Cardiac fibroblast (primary cell): ENCODE measurements around the gene KRTAP12-2.

Experiments used
- DNase-seq, 2 donors: peaks; one replicate each; pipeline versions ENCODE4 v3.0.0 to v3.0.0-alpha.2; 2010; ENCODE audit warnings: low read depth in 2 of 2
- H3K4me3 ChIP-seq, 2 donors: replicated peaks in 1 of 2; 1 replicate in 1 of 2; 2 replicates in 1 of 2; pipeline ENCODE4 v1.5.1; 2011; ENCODE audit warnings: low read depth in 2 of 2, low read length in 2 of 2, mild to moderate bottlenecking in 2 of 2, moderate library complexity in 1 of 2
- TF ChIP-seq, protein P1 (sequence below): IDR thresholded peaks from one replicate; pipeline ENCODE4 v1.5.1; 2011; ENCODE audit warnings: low read depth, mild to moderate bottlenecking, low read length, inconsistent platforms

The KRTAP12-2 gene

DNA sequence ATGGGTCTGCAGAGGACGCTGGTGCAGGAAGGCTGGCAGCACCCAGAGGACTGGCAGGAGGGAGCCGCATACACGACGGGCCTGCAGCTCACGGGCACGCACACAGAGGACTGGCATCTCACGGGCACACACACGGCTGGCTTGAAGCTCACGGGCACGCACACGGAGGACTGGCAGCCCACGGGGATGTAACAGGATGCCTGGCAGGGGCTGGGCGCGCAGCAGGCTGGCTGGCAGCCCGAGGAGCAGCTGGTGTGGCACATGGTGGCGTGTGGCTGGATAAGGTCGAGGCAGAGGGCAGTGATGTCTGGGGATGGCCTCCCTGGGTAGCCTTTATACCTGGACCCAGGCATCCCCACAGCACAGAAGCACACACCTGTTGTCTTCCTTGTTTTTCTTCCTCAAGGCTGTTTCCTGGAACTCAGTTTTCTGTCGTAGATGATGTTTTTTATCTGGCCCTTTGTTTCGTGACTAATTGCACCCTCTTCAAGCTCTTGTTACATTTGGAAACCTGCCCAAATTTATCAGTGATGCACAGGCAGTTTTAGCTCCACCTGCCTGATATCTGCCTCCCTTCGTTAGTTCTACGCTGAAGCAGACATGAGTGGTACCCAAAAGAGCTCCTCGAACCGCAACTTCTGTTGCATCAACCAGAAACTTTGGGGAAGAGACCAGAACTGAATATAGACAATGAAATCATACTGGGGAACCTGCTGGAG, 15.3 kb upstream of the KRTAP12-2 start, which contains the start of gene KRTAP12-1:
Gene KRTAP12-1 (minus strand): TSS at position 303 of the 719 bp plus-strand sequence. CDS start 40 bp downstream, at position 263.
- no peak for DNase-seq
- no peak within 1 kb of the TSS for H3K4me3 ChIP-seq
- TF ChIP-seq, protein P1, sequence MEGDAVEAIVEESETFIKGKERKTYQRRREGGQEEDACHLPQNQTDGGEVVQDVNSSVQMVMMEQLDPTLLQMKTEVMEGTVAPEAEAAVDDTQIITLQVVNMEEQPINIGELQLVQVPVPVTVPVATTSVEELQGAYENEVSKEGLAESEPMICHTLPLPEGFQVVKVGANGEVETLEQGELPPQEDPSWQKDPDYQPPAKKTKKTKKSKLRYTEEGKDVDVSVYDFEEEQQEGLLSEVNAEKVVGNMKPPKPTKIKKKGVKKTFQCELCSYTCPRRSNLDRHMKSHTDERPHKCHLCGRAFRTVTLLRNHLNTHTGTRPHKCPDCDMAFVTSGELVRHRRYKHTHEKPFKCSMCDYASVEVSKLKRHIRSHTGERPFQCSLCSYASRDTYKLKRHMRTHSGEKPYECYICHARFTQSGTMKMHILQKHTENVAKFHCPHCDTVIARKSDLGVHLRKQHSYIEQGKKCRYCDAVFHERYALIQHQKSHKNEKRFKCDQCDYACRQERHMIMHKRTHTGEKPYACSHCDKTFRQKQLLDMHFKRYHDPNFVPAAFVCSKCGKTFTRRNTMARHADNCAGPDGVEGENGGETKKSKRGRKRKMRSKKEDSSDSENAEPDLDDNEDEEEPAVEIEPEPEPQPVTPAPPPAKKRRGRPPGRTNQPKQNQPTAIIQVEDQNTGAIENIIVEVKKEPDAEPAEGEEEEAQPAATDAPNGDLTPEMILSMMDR: no peak

DNA sequence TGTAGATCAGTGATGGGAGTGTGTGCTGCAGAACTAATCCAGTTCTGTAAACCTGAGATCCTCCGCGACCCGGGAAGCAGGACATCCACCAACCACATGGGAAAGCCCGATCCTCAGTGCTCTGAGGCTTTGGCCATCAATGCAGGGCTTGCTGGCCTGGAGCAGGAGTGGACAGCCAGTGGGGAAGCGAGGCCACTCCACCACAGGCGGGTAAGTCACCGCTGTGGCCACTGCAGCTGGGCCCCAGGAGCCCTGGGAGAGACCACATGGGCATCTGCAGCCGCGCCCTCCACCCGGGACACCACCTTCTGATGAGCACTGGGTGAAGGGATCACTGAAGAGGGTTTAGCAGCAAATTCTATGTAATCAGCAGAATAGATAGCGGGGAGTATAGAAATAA, 14.4 kb upstream of the KRTAP12-2 start:
- H3K4me3 ChIP-seq: no peak overlapping the region
- DNase-seq: no peak
- TF ChIP-seq, protein P1: no peak

DNA sequence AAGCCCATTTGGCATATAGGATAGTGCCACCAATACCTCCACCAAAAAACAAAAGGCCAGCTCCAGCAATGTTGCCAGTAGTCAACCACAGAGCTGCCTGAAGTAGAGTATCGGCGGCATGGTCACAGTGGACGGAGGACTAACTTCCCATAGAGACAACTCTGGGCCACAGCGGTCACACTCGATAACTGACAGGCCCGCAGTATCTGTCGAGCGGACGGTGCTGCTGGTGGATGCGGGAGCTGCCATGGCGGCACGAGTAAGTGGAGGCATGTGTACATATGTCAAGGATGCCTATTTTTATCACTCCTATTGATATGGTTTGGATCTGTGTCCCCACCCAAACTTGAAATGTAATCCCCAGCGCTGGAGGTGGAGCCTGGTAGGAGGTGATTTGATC, 11.2 kb upstream of the KRTAP12-2 start:
- DNase-seq: no peak
- TF ChIP-seq, protein P1: no peak
- no peak overlapping the region for H3K4me3 ChIP-seq

DNA sequence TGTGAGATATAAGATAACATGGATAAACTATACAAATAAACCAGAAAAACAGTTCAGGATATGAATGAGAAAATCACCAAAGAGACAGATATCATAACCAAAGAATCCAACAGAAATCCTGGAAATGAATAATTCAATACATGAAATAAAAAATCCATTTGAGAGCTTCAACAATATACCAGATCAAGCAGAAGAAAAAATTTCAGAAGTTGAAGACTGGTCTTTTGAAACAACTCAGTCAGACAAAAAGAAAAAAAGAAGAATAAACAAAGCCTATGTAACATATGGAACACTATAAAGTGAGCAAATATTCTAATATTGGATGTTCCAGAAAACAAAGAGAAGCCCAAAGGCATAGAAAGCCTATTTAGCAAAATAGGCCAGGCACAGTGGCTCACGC, 5.2 kb upstream of the KRTAP12-2 start:
- TF ChIP-seq, protein P1: no peak
- H3K4me3 ChIP-seq: no peak overlapping the region
- DNase-seq: no peak

DNA sequence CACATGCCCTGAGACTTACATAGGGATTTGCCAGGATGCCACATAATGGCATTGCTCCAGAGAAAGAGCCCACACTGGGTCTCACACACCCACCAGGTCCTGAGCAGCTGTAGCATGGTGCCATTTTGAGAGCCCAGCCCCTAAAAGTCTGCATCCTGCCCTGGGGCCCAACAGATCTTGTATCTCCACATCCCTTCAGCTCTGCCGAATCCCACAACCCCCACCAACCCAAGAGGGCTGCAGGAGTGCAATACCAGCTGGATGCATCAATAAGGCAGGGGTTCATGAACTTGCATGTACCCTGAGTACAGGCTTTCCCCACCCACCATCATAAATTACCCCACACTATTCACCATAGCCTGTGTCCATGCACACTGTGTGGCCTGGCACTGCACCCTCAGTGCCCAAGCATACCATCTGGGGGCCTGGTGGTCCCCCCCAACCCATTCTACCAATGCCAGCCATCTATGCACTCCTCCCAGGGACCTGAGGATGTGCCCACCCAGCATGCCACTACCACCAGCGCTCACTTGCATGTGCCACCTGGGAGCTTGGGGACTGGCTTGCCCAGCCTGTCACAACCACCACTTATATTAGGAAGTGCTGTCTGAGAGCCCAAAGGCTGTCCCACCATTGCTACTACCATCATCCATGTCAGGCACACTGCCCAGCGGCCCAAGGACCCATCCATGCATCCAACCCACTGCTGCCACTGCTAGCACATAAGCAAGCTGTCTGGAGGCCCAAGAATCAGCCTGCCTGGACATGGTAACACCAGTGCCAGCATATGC, 4.1 kb upstream of the KRTAP12-2 start:
- H3K4me3 ChIP-seq: no peak overlapping the region
- DNase-seq: no peak
- TF ChIP-seq, protein P1: no peak

DNA sequence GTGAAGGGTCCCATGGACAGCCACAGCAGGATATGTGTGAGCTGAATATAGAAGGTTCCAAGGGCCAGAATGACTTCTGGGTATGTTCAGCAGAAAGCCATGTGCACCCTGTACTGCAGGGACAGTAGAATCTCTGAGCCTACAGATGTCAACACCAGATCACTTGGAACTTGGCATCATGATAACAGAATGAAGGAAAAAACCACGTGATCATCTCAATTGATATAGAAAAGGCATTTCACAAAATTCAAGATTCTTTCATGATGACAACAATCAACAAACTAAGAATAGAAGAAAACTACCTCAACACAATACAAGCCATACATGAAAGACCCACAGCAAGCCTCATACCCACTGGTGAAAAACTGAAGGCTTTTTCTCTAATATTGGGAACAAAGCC, 885 bp upstream of the KRTAP12-2 start:
- no peak overlapping the region for H3K4me3 ChIP-seq
- no peak for DNase-seq
- TF ChIP-seq, protein P1: no peak
